ENCODE data around the gene TMBIM6.
"Not testable (repeated sequence)": the region's sequence is repeated elsewhere in the genome, so short reads cannot be mapped to it uniquely, and the experiment has no call there.

The TMBIM6 gene

DNA sequence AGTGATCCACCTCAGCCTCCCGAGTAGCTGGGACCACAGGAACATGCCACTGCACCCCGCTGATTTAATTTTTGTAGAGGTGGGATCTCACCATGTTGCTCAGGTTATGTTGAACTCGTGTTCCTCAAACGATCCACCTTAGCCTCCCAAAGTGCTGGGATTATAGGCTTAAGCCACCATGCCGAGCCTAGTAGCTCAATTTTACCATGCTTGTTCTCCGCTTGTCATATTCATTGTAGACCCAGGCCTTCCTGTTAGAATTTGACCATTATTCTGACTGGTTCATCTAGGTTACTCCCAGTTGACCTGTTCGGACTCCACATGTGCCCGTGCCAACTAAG lies 24.7 kb downstream of the TMBIM6 start:
- no peak for TF ChIP-seq ZFX (IDR thresholded peaks at IDR 0.05)
- TF ChIP-seq, protein P1, sequence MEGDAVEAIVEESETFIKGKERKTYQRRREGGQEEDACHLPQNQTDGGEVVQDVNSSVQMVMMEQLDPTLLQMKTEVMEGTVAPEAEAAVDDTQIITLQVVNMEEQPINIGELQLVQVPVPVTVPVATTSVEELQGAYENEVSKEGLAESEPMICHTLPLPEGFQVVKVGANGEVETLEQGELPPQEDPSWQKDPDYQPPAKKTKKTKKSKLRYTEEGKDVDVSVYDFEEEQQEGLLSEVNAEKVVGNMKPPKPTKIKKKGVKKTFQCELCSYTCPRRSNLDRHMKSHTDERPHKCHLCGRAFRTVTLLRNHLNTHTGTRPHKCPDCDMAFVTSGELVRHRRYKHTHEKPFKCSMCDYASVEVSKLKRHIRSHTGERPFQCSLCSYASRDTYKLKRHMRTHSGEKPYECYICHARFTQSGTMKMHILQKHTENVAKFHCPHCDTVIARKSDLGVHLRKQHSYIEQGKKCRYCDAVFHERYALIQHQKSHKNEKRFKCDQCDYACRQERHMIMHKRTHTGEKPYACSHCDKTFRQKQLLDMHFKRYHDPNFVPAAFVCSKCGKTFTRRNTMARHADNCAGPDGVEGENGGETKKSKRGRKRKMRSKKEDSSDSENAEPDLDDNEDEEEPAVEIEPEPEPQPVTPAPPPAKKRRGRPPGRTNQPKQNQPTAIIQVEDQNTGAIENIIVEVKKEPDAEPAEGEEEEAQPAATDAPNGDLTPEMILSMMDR (conservative IDR thresholded peaks at IDR 0.05), result no peak

DNA sequence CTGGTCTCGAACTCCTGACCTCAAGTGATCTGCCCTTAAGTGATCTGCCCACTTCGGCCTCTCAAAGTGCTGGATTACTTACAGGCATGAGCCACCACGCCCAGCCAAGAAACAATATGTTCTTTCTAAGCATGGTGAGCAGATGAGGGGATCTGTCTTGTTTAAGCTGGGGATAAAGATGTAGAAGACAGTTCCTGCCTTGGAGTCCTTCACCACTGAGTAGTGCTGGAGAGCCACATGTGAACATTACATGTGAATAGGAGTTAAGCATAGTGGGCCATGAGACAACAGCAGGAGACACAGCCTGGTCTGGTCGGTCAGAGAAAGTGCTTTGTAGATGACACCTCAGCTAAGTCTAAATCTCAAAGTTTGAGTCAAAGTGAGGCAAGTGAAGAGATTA lies 26.0 kb downstream of the TMBIM6 start:
- H3K27ac ChIP-seq, result no peak overlapping the region
- TF ChIP-seq ZFX (IDR thresholded peaks at IDR 0.05), result no peak
- TF ChIP-seq, protein P1 (conservative IDR thresholded peaks at IDR 0.05), result no peak

More for the DNA sequence above, 24.7 kb downstream of the TMBIM6 start:
- H3K27ac ChIP-seq, result no peak overlapping the region

DNA sequence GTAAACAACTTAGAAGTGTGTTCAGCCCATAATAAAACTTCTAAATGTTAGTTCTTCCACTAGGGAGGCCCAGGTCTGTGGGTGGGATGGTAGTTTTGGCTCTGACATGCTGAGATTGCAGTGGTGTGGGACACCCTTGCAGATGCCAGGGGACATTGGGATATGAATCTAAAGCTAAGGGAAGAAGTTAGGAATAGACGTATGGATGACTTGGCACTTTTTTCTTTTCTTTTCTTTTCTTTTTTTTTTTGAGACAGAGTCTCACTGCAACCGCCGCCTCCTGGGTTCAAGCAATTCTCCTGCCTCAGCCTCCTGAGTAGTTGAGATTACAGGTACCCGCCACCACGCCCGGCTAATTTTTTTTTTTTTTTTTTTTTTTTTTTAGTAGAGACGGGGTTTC lies 31.7 kb downstream of the TMBIM6 start:
- H3K27ac ChIP-seq, result not testable (repeated sequence)

DNA sequence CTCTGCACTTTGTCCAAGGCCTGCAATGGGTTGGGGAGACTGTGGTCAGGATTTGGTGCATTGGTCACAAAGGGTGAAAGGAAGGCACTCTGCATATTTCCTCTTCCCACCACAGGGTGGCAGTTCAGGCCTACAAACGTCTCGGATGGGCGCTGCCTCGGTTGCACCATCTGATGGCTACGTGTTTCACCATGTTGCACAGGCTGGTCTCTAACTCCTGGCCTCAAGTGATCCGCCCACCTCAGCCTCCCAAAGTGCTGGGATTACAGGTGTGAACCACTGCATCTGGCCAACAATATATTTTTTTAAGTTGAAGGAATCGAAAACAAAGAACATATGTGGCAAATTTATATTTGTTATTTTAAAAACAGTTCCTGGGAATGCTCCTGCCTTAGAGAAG lies 35.1 kb downstream of the TMBIM6 start:
- no peak overlapping the region for H3K27ac ChIP-seq
- TF ChIP-seq, protein P1 (conservative IDR thresholded peaks at IDR 0.05), result peak; percentile 90
- no peak for TF ChIP-seq ZFX (IDR thresholded peaks at IDR 0.05)

DNA sequence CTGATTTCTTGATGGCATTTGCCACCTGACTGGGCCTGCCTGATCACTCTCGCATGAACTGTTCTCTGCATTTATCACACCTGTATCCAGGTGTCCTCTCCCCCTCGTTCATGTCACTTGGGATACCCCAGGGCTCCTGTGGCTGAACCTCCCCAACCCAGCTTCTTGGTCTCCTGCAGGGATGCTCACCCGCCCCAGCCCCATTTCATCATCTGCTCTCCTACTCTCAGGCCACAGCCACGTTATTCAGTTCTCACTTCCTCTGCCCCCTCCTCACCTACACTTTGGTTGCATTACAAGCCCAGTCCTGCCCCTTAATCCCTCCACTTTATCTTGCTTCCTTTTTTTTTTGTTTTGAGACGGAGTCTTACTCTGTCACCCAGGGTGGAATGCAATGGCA lies 35.5 kb downstream of the TMBIM6 start:
- TF ChIP-seq, protein P1 (conservative IDR thresholded peaks at IDR 0.05), result no peak
- TF ChIP-seq ZFX (IDR thresholded peaks at IDR 0.05), result no peak
- no peak overlapping the region for H3K27ac ChIP-seq

DNA sequence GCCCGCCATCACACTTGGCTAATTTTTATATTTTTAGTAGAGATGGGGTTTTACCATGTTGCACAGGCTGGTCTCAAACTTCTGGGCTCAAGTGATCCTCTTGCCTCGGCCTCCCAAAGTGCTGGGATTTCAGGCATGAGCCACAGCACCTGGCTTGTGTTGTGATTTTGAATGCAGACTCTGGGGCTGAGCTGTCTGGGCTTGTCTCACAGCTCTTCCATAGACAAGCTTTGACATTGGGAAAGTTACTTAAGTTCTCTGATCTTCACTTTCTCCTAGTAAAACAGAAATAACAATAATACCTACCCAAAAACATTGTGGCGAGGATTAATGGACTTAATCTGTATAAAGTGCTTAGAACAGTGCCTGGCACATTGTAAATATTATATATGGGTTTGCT lies 36.0 kb downstream of the TMBIM6 start:
- TF ChIP-seq, protein P1 (conservative IDR thresholded peaks at IDR 0.05), result no peak
- TF ChIP-seq ZFX (IDR thresholded peaks at IDR 0.05), result no peak
- H3K27ac ChIP-seq, result no peak overlapping the region

DNA sequence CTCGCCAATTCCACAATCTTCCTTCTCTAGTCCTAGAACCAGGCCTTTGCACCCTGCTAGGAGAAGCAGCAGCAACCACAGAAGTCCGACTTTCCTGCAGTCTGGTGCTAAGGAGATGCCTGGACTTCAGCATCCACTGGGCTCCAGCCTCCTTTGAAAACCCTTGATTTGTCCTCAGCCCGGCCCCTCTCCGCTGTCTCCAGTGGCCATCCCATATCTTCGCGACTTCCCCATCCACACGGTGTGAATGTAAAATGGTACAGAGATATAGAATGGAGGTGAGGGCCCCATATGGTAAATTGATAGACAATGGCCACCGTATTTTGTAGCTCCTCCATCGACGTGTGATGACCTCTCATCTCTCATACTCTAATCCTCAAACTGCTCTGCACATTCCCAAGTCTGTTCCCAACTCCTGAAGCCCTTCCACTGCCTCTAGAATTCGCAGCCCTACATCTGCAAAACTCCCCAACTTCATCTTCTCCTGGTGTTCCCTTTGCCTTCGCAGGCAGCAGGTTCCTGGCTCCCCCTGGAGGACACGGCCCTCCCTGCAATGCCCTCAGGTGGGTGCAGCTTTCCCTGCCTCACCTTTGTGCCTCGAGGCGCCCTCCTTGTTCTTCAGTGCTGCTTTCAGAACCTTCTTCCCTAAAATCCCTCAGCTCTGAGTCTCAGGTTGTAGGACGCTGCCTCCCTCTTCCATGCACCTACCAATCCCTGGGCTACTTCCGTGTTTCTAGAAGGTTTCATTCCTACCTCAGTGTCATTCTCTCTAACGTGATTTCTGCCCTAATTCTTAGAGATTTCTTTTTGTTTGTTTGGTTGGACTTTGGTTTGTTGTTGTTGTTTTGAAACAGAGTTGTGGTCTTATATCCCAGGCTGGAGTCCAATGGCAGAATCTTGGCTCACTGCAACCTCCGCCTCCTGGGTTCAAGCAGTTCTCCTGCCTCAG lies 36.7 kb downstream of the TMBIM6 start:
- TF ChIP-seq ZFX (IDR thresholded peaks at IDR 0.05), result no peak
- TF ChIP-seq, protein P1 (conservative IDR thresholded peaks at IDR 0.05), result peak; percentile 96
- H3K27ac ChIP-seq, result no peak overlapping the region

DNA sequence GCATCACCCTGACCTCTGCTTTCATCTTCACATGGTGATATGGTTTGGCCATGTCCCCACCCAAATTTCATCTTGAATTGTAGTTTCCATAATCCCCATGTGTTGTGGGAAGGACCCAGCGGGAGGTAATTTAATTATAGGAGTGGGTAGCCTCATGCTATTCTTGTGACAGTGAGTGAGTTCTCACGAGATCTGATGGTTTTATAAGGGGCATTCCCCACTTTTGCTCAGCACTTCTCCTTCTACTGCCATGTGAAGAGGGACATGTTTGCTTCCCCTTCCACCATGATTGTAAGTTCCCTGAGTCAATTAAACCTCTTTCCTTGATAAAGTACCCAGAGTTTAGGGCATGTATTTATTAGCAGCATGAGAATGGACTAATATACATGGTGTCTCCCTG lies 38.2 kb downstream of the TMBIM6 start:
- H3K27ac ChIP-seq, result no peak overlapping the region
- TF ChIP-seq, protein P1 (conservative IDR thresholded peaks at IDR 0.05), result no peak
- TF ChIP-seq ZFX (IDR thresholded peaks at IDR 0.05), result no peak

DNA sequence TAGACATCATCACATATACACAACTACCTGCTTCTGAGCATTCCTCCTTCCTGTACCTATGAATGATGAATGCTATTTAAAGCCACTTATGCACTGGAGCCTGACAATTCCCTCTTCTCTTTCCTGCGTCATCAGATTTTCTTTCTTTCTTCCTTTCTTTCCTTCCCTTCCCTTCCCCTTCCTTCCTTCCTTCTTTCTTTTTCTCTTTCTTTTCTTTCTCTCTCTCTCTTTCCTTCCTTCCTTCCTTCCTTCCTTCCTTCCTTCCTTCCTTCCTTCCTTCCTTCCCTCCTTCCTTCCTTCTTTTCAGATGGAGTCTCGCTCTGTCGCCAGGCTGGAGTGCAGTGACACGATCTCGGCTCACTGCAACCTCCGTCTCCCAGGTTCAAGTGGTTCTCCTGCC lies 39.6 kb downstream of the TMBIM6 start:
- not testable (repeated sequence) for H3K27ac ChIP-seq

Data from C4-2B (cell line).